DMS 273 treated with DMSO at 0.1 percent for 48 hours (cell line): ENCODE measurements around the gene PIP5K1C.
"Not testable (repeated sequence)": the region's sequence is repeated elsewhere in the genome, so short reads cannot be mapped to it uniquely, and the experiment has no call there.

Source experiments
- DNase-seq: peaks from one replicate; lab custom pipeline; 2025; lab: John Stamatoyannopoulos, UW

Gene PIP5K1C

DNA sequence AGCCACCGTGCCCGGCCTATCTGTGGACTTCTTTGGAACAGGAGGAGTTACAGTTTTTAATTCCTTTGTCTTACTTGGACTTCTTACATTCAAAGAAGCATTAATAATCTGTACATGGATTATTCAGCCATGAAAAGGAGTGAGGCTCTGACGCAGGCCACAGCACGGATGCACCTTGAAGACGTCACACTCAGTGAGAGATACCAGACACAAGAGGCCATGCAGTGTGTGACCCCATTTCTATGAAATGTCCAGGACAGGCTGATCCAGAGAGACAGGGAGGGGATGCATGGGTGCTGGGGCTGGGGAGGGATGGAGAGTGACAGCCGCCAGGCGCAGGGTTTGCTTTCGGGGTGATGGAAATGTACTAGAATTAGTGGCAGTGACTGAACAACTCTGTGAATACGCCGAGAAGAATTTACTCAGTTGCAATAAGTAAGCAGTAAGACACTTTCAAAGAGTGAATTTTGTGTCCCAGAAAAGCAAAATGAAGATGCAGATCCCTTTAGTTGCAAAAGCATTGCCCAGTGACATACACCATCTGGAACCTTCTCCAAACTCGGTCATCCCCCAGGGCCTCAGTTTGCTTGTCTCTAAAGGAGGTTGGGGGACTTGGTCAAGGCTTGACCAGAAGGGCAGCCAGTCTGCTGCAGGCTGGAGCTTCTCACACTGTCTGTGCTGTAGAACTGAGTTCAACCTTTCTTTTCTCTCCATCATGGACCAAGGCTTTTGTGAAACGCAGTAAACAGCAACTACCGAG is 25.3 kb downstream of the PIP5K1C start:
- DNase-seq = no peak

DNA sequence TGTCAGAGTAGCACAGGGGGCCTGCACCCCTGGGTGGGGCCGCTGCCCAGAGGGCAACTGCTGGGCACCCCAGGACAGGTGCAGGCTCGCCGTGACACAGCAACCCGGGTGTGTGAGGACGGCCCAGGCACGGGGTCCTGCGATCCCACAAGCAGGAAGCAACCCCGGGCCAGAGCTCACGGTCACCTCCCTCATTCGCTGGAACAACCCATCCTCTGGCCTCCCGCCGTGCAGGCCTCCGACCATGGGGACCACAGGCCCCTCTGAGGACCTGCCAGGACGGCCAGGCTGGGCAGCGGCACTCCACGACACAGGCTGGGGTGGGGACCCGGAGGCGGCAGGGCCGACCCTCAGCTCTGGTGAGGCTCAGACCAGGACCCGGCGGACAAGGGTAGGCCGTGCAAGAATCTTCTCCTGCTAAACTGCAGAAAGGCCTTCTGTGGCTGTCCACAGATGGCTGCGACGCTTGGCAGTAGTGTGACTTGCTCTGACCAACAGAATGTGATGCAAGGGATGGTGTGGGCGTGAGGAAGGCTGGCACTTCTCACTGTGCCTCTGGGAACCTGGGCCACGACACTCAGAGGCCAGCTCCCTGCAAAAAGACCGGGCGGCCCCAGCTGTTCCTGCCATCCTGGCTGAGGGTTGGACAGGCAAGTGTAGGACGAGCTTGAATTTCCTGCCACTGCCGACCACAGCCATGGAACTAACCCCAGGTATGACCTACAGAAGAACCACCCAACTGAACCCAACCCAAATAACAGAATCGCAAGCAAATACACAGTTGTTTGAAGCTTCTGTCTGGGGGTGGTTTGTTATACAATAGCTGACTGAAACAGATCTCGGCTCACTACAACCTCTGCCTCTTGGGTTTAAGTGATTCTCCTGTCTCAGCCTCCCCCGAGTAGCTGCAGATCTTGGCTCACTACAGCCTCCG is 26.5 kb downstream of the PIP5K1C start:
- no peak for DNase-seq

DNA sequence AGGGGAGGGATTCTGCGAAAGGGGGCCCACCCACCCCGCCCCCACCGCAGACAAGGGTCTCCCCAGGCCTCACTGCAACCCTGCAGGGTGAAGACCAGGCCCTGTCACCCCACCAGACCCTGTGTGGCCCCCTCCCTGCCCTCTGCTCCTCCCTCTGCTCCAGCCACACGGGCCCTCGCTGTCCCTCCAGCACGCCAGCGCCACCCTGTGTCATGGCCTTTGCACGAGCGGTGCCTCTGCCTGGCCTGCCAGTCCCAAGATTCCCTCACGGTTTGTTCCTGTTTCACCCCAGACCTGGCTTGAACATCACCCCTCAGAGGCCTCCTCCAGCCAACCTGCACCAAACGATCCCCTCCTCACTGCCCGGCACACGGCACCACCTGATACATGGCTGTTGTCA is 27.3 kb downstream of the PIP5K1C start:
- no peak for DNase-seq

DNA sequence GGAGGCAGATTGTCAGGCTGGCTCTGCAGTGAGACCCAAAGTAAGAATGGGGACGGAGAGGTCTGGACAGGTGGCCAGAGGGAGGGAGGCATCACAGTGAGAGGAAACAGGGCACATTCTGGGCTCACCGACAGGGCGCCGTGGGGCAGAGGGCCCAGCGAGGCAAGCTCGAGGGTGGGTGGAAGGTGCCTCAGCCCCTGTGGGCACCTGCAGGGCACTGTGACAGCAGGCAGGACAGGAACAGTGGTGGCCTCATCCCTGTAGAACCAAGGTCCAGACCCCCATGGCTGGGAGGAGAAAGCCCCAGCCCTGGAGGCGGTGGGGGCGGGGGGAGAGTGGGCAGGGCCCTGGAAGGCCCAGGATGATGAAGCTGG is 27.7 kb downstream of the PIP5K1C start:
- no peak for DNase-seq

DNA sequence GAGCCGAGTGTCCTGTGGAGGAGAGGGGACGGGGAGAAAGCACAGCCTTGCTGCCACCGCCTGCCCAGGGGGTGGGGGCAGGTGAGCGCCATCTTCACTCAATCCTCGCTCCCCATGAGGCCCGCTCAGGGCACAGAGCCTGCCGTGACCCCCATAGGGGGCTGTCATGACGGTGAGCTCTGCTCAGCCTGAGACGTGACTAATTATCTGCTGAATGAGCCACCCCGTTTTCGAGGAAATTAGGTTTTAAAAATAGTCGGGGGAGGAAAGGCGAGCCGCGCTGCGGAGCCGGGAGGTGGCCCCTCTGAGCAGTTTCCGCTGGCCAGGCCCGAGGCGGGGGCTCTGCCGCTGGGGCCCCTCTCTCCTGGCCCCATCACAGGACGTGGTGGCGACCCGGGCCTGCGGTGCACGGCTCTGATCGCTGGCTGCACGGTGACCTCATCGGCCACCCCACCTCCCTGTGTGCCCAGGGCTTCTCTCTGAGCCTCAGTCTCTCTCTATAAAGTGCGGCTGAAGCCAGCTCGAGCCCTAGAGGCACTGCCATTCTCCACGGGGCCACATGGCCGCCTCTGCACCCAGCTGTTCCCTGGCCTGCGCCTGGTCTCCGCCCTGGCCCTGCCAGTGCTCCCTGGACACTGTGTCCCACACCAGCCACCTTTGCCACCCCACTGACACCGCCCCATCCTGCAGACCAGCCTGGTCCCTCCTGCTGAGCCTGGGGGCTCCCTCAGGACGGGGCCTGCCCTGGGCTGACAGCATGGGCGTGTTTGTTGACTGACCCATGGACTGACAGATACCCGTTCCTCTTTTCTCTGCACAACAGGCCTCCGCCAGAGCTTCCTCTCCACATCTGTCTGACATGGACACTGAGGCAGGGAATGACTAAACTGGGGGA is 28.3 kb downstream of the PIP5K1C start:
- DNase-seq = no peak

DNA sequence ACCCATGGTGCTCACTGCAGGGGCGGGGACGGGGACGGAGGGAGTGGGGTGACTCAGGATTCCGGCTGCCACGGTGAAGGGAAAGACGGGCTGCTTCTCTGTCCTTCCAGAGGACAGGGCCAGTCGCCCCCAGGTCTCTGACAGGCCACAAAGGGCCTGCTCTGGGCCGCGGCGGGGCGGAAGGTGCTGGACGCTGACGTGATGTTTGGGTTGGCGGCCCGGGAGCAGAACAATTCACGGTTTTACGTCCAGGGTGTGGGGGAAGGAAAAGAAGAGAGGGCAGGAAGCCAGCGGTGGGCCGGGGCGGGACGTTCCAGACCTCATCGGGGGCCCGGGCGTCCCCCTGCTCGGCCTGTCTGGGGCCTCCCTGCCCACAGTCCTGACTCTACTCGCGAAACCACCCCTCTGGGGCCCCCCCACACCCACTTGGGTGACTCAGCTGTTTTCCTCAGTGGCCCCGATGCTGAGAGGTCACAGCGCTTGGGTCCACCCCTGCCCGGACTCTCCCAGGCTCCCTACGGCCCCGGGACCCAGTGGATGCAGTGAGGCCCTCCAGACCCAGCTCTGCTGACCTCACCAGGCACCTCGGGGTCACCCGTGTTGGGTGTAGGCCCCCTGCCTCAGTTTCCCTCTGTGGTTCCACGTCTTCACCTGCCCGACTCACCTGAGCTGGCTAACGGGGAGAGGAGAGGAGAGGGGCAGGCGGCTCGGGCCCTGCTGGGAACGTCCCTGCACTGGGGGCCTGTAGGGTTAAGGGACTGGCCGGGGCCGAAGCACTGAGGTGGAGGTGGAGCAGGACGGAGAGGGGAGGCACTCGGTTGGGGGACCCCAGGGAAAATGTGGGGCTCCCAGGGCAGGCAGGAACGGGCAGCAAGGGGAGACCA is 29.2 kb downstream of the PIP5K1C start:
- DNase-seq = no peak

DNA sequence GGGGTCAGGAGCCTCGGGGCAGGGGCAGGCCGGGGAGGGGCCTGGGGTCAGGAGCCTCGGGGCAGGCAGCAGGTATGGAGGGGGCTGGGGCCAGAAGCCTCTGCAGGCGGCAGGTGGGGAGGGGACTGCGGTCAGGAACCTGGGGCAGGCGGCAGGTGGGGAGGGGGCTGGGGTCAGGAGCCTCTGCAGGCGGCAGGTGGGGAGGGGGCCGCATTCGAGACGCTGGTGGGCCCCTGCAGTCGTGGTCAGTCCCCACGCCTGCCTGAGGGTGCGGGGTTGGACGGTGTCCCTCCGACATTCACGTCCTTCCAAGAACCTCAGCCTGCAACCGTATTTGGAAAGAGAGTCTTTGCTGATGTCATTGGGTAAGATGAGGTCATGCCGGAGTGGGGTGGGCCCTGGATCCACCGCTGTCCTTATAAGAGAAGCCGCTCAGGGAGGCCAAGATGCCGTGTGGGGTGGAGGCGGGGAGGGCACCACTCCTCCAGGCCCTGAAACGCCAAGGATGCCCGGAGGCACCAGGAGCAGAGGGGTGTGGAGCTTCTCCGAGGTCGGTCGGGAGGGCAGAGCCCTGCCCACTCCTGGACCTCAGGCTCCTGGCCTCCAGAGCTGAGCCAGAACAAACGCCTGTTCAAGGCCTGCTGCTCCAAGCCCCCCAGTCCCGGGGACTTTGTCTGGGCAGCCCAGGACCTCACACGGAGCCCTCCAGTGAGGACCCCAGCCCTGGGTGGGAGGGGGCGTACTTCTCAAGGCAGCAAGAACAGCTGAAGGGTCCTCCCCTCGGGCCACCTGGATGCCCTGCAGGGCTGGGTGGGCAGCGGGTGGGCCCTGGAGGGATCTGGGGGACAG is 30.1 kb downstream of the PIP5K1C start:
- no peak for DNase-seq

DNA sequence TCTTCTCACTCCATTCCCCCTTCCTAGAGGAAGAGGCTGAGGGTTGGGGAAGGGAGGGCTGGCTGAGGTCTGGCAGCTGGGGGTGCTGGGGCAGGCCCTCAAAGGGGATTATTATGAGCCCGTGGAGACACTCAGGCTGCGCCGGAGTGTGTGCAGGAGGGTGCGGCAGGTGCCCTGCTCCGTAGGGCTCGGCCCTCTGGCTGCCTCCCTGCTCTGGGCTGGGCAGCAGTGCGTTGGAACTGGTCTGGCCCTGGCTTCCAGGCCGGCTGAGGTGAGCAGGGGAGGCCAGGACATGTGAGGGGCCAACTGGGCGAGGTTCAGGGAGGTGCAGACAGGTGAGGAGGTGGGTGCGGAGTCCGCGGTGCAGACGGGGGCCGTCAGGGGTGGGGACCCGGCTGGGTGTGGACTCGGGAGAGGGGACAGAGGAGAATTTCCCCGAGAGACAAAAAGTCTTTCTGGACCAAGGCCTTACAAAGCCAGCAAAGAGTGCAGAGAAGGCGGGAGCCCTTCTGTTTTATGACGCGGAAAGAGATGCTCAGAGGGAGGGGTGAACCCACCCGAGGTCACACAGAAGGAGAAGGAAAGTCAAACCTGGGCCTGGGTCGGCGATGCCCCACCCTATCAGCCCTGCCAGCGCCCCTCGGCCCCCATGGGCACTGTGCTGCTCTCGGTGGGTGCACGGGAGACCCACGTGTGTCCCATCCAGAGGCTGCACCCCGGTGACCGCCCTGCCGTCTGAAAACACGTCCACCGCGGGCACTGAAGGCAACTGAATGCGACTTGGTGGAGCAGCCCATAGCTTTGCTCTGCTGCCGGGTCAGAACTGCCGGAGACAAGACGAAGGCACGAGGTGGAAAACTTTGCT is 31.0 kb downstream of the PIP5K1C start:
- no peak for DNase-seq

DNA sequence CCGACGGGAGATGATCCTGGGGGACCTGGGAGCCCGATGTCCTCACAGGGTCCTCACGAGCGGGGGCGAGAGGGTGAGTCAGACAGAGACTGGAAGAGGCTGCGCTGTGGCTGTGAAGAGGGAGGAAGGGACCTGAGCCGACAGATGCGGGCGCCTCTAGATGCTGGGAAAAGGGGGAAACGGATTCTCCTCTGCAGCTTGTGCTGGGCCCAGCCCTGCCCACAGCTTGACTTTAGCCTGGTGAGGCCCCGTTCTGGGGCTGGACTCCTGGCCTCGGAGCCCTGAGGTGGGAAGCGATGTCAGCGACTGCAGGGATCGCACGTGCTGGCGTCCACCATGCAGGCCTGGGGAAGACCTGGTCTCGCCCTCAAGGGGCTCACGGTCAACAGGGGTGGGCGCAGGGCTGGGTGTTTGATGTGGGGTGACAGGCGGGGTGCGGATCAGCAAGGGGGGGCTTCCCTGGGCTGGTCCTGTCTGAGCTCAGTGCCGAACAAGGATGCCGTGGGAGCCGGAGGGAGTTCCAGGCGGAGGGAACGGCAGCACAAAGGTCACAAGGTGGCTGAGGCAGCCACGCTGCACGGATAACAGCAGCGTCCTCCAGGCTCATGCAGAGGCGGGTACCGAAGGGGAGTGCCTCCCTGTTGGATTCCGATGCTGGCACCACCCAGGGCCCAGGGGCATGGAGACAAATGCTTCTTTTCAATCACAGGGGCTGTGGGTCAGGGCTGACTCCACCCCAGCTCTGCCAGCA is 31.8 kb downstream of the PIP5K1C start:
- no peak for DNase-seq

DNA sequence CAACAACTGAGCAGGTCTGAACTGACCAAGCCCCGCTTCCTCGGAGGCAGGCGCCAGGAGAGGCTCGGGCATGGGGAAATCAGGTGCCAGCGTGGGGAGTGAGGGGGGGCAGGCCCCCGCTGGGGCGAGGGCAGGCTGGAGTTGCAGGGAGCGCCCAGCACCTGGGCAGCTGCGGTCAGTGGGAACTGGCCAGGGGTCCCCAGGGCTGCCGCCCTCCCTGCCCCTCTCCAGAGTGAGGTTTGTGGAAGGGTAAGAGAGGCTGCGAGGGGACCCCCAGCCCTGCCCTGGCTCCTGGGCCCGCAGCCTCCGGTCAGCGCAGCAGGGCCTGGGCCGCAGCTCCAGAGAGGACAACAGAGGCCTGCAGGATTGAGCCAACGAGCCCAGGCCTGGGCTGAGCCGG is 32.5 kb downstream of the PIP5K1C start:
- DNase-seq = no peak

DNA sequence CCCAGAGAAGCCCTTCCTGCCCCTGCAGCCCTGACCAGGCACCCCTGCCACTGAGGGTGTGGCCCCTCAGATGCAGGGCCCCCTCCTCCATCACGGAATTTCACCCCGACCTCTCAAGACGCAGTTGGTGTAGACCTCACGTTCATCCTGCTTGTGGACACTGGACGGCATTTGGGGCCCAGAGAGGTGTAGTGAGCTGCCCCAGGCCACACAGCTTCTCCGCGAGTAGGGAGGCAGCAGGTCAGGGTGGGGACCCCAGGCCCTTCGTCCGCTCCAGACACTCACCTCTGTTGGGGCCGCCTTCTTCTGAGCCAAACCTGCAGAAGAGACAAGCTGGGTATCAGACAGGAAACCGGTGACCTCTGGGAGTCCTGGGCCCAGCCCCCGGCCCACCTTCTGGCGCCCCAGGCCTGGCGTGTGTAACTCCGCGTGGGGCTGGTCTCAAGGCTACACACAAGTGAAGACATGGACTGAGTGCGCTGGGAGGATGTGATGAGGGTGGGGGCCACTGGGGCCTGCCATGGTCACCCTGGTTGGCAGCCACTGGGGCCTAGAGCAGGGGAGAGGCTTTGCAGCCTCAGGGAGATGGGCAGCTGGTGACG is 33.1 kb downstream of the PIP5K1C start:
- DNase-seq = no peak

DNA sequence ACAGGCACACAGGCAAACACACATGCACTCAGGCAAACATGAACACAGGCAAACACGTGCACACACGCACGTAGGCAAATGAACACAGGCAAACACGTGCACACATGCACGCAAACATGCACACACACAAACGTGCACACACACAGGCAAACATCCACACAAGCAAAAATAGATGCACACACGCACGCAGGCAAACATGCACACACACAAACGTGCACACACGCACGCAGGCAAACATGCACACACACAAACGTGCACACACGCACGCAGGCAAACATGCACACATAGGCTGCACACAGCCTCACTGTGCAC is 33.8 kb downstream of the PIP5K1C start:
- DNase-seq = not testable (repeated sequence)

DNA sequence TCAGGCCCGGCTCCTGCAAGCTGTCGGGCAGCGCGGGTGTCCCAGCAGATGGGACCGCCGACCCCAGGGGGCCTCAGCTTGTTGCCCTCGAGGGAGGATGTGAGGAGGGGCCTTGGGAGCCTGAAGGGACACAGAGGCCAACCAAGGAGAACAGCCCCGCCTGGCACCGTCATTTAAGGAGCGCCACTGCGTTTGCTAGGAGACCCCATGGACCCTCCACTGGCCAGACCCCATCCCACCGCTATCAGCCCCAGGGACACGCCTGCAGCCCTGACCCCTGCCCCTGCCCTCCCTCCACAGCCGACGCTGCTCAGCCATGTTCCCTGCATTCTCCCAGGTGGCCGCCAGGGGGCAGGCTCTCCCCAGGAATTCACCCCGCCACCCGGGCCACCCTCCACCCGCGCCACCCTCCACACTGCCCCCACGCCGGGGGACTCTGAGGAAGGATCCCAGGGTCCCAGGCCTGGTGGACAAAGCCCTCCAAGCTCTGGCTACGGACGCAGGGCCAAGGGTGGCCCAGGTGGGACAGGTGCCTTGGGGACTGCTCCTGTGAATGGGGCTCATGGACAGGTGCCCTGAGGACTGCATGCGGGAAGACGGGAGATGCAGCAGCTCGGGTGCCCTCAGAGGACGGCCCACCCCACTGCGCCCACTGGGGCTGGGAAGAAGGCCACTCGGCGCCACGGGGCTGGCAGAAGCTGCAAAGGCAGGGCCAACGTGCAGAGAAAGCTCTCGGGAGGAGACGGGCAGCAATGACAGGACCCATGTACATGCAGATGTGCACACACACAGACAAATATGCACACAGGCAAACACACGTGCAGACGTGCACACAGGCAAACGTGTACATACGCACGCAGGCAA is 34.4 kb downstream of the PIP5K1C start:
- DNase-seq = no peak

DNA sequence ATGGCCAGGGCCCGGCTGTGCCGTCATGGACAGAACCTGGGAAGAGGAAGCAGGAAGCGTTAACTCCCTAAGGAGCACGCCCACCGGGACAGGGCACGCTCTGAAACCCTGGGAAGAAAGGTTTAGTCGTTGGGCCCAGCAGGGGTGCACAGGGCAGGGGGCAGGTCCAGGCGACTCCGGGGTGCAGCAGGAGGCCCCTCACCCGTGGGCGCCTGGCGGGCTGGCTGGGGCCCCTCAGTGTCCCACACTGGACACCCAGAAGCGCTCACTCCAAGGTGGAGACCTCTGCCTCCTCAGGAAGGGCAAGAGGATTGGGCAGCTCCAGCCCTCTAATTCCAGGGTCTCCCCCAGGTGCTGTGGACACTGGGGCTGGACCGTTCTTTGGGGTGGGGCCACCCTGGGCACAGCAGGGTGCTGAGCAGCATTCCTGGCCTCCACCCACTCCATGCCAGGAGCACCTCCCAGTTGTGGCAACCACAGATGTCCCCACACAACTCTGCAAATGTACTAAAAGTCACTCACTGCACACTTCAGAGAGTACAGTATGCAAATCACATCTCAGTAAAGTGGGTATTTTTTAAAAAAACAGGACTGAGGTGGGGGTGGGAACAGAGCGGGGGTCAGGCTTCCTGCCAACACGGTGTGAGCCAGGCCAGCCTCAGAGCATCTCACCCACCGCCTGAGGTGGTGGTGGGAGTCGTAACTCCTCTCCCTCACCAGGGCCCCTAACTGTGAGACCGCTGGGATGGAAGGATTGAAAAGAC is 35.2 kb downstream of the PIP5K1C start:
- DNase-seq = no peak

DNA sequence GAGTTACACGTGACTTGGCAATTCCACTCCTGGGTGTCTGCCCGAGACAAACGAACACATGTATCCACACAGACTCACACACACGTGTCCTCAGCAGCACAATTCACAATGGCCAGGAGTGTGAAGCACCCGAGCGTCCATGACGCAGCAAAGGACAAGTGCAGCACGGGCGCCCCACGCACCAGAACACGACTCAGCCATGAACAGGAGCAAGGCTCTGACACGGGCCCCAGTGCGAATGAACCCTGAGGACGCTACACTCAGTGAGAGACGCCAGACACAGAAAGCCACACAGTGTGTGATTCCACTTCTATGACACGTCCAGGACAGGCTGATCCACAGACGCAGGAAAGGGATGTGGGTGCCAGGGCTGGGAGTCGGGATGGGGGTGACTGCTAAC is 36.4 kb downstream of the PIP5K1C start:
- no peak for DNase-seq
